ENCODE results near the gene FAAH. TPM values are rescaled to one million over a fixed set of nuclear protein-coding genes. Genes with fewer than 3 reads are reported as not detected.
A peak's percentile ranks its signal among the peaks of the same experiment; 100 is the strongest.

The FAAH gene
- total RNA-seq, 3 donors from 2014 or later = 51.7 to 130 (median 60.2) TPM

- no peak overlapping the region for H3K4me3 ChIP-seq
- no peaks in the 10 kb centered on the region for H3K4me1 ChIP-seq (ENCODE audit: low read depth)
- H3K9me3 ChIP-seq = no peaks in the 10 kb centered on the region
- intact Hi-C loops (cut with DNase I, micrococcal nuclease) = no loop called here
- no peak for DNase-seq
- no peaks in the 10 kb centered on the region for H3K36me3 ChIP-seq (ENCODE audit: low read depth)
- no peak for TF ChIP-seq CTCF (IDR thresholded peaks at IDR 0.05)
- ATAC-seq = no peak
Observed at GRCh38 chr1:46436844-46437243, 42.7 kb downstream of the FAAH start.

- H3K36me3 ChIP-seq (ENCODE audit: low read depth) = no peaks in the 10 kb centered on the region
- ATAC-seq (no peak), DNase-seq (no peak)
- intact Hi-C loops (cut with DNase I, micrococcal nuclease) = no loop called here
- no peak for TF ChIP-seq CTCF (IDR thresholded peaks at IDR 0.05)
- no peak overlapping the region for H3K4me3 ChIP-seq
- H3K9me3 ChIP-seq = no peaks in the 10 kb centered on the region
- no peaks in the 10 kb centered on the region for H3K4me1 ChIP-seq (ENCODE audit: low read depth)
Observed at GRCh38 chr1:46437723-46438122, 43.6 kb downstream of the FAAH start.

- DNase-seq (no peak), ATAC-seq (no peak)
- no peaks in the 10 kb centered on the region for H3K4me1 ChIP-seq (ENCODE audit: low read depth)
- H3K4me3 ChIP-seq = no peak overlapping the region
- intact Hi-C loops (cut with DNase I, micrococcal nuclease) = no loop called here
- no peaks in the 10 kb centered on the region for H3K9me3 ChIP-seq
- no peaks in the 10 kb centered on the region for H3K36me3 ChIP-seq (ENCODE audit: low read depth)
- TF ChIP-seq CTCF (IDR thresholded peaks at IDR 0.05) = no peak
Observed at GRCh38 chr1:46438346-46438745, 44.2 kb downstream of the FAAH start.

- intact Hi-C loops (cut with DNase I, micrococcal nuclease) = no loop called here
- TF ChIP-seq CTCF (IDR thresholded peaks at IDR 0.05) = no peak
Observed at GRCh38 chr1:46440478-46440877, 46.4 kb downstream of the FAAH start.

GRCh38 chr1:46442317-46443161, 48.4 kb downstream of the FAAH start:
- Histone ChIP-seq H3K4me3 (no peak overlapping the region), H3K9me3 (no peaks in the 10 kb centered on the region), H3K36me3 (ENCODE audit: low read depth) (no peaks in the 10 kb centered on the region), H3K4me1 (ENCODE audit: low read depth) (peaks cover 6% of the 10 kb centered on the region)
- intact Hi-C loops (cut with DNase I, micrococcal nuclease) = no loop called here
- ATAC-seq (peak; percentile 91), DNase-seq (peak; percentile 80 to 91 (median 86))
- peak; percentile 95 for TF ChIP-seq CTCF (IDR thresholded peaks at IDR 0.05)

More at GRCh38 chr1:46440478-46440877, 46.4 kb downstream of the FAAH start:
- no peaks in the 10 kb centered on the region for H3K9me3 ChIP-seq
- ATAC-seq (no peak), DNase-seq (no peak)
- no peaks in the 10 kb centered on the region for H3K4me1 ChIP-seq (ENCODE audit: low read depth)
- no peak overlapping the region for H3K4me3 ChIP-seq
- no peaks in the 10 kb centered on the region for H3K36me3 ChIP-seq (ENCODE audit: low read depth)

Data from mucosa of descending colon (tissue), 3 donors.